Sigmoid colon (tissue), 7 donors: ENCODE measurements around the gene PRIMA1. TPM values are rescaled to one million over a fixed set of nuclear protein-coding genes. Genes with fewer than 3 reads are reported as not detected.
A peak's percentile ranks its signal among the peaks of the same experiment; 100 is the strongest.

Source experiments
- DNase-seq: peaks from one replicate; pipeline ENCODE4 v3.0.0-alpha.2; 2019
- H3K27ac ChIP-seq, 4 donors: fragments of 200-600 bp; sonication (generic); one replicate each; pipeline ENCODE4 v1.5.1; 2016 to 2019; ENCODE audit warnings: mild to moderate bottlenecking in 1 of 4
- H3K27me3 ChIP-seq, 3 donors: fragments of 200-600 bp; sonication (generic); one replicate each; pipeline ENCODE4 v1.5.1; 2019; ENCODE audit warnings: mild to moderate bottlenecking in 1 of 3
- H3K36me3 ChIP-seq, 4 donors: fragments of 200-600 bp; sonication (generic); one replicate each; pipeline ENCODE4 v1.5.1; 2016 to 2019
- H3K4me1 ChIP-seq, 4 donors: fragments of 200-600 bp; sonication (generic); one replicate each; pipeline ENCODE4 v1.5.1; 2017 to 2019
- H3K4me3 ChIP-seq, 4 donors: fragments of 200-600 bp; sonication (generic); one replicate each; pipeline ENCODE4 v1.5.1; 2017 to 2019; ENCODE audit warnings: mild to moderate bottlenecking in 2 of 4, moderate library complexity in 1 of 4
- H3K9me3 ChIP-seq, 4 donors: fragments of 200-600 bp in 3 of 4; sonication (generic) in 3 of 4; one replicate each; pipeline versions ENCODE4 v1.5.1 to v1.6.1; 2013 to 2019
- CTCF ChIP-seq, 4 experiments: fragments of 450-650 bp in 3 of 4; fragments of 200-600 bp in 1 of 4; IDR thresholded peaks; one replicate each; pipeline ENCODE4 v1.5.1; 2016 to 2019; ENCODE audit warnings: antibody characterized with exemption in 4 of 4, mild to moderate bottlenecking in 3 of 4, moderate library complexity in 2 of 4
- EP300 ChIP-seq, 4 donors: sonication (generic); formaldehyde crosslinking; IDR thresholded peaks; one replicate each; pipeline ENCODE4 v1.6.1; 2017; ENCODE audit warnings: antibody characterized with exemption in 4 of 4
- POLR2A ChIP-seq, 2 donors: fragments of 450-650 bp; IDR thresholded peaks; one replicate each; pipeline ENCODE4 v1.6.1; 2016; ENCODE audit warnings: antibody characterized with exemption in 2 of 2, mild to moderate bottlenecking in 2 of 2, moderate library complexity in 2 of 2
- POLR2AphosphoS5 ChIP-seq, 4 donors: sonication (generic); formaldehyde crosslinking; IDR thresholded peaks; one replicate each; pipeline ENCODE4 v1.6.1; 2017; ENCODE audit warnings: antibody characterized with exemption in 4 of 4
- WGBS, 2 donors: extraction: QIAGEN DNeasy Blood & Tissue Kit; methylation state at CpG; one replicate each; pipeline ENCODE4 v1.1.7; 2013; 5-methylcytosine and 5-hydroxymethylcytosine counted together
- intact Hi-C: fragments of 100-400 bp; cut with DNase I; formaldehyde crosslinking; loops from one replicate; pipeline ENCODE4 v1.15.1; 2023
- polyA plus RNA-seq, 3 donors: library from polyadenylated mRNA; stranded (reverse); fragments of 200-250 nt; gene quantifications; one replicate each; pipeline ENCODE4 v1.2.3, GENCODE V29; 2013
- total RNA-seq, 4 donors: library from RNA; depleted of rRNA; stranded (reverse); fragments of >200 nt; gene quantifications; one replicate each; pipeline ENCODE4 v1.1.0, GENCODE V29; 2016
- donor health status: healthy with polysubstance abuse.
- donor health status: Bipolar disorder and iron deficiency.
- donor health status: healthy.

Gene PRIMA1
- total and polyA plus RNA-seq, 7 donors: 0.23 to 21.9 (median 7.6) TPM

GRCh38 chr14:93735206-93735605 is 53.1 kb downstream of the PRIMA1 start:
- Histone ChIP-seq H3K4me1 (peaks cover 0 to 9% (median 0%) of the 10 kb centered on the region in 4 donors), H3K27ac (no peak overlapping the region), H3K36me3 (peaks cover 0 to 13% (median 0%) of the 10 kb centered on the region in 4 donors), H3K4me3 (no peak overlapping the region), H3K27me3 (no peaks in the 10 kb centered on the region), H3K9me3 (no peaks in the 10 kb centered on the region)
- WGBS, 2 donors: 74 to 81% methylated on average over 12 of the region's 12 CpGs
- no peak for TF ChIP-seq CTCF (IDR thresholded peaks at IDR 0.05)
- TF ChIP-seq EP300 (IDR thresholded peaks at IDR 0.05): no peak
- TF ChIP-seq POLR2A (IDR thresholded peaks at IDR 0.05): no peak
- TF ChIP-seq POLR2AphosphoS5 (IDR thresholded peaks at IDR 0.05): no peak
- DNase-seq: no peak
- intact Hi-C loops: no loop called here

GRCh38 chr14:93734086-93734822 is 54.0 kb downstream of the PRIMA1 start:
- DNase-seq: no peak
- H3K27me3 ChIP-seq: no peaks in the 10 kb centered on the region
- H3K27ac ChIP-seq: peak overlapping the region in 1 of 4 donors; percentile 5
- H3K4me1 ChIP-seq: peaks cover 0 to 9% (median 0%) of the 10 kb centered on the region in 4 donors
- no peaks in the 10 kb centered on the region for H3K9me3 ChIP-seq
- no peak overlapping the region for H3K4me3 ChIP-seq
- intact Hi-C loops: no loop called here
- WGBS, 2 donors: 84 to 87% methylated on average over 25 of the region's 25 CpGs
- peaks cover 0 to 17% (median 0%) of the 10 kb centered on the region in 4 donors for H3K36me3 ChIP-seq
- TF ChIP-seq POLR2A (IDR thresholded peaks at IDR 0.05) (no peak), POLR2AphosphoS5 (IDR thresholded peaks at IDR 0.05) (no peak), CTCF (IDR thresholded peaks at IDR 0.05) (no peak), EP300 (IDR thresholded peaks at IDR 0.05) (no peak)

GRCh38 chr14:93733631-93734030 is 54.7 kb downstream of the PRIMA1 start:
- H3K9me3 ChIP-seq: no peaks in the 10 kb centered on the region
- H3K4me3 ChIP-seq: no peak overlapping the region
- WGBS, 2 donors: 71 to 78% methylated on average over 6 of the region's 6 CpGs
- TF ChIP-seq POLR2AphosphoS5 (IDR thresholded peaks at IDR 0.05) (no peak), EP300 (IDR thresholded peaks at IDR 0.05) (no peak), POLR2A (IDR thresholded peaks at IDR 0.05) (no peak), CTCF (IDR thresholded peaks at IDR 0.05) (no peak)
- H3K36me3 ChIP-seq: peaks cover 0 to 22% (median 0%) of the 10 kb centered on the region in 4 donors
- DNase-seq: no peak
- no peaks in the 10 kb centered on the region for H3K27me3 ChIP-seq
- peaks cover 0 to 9% (median 0%) of the 10 kb centered on the region in 4 donors for H3K4me1 ChIP-seq
- intact Hi-C loops: no loop called here
- H3K27ac ChIP-seq: peak overlapping the region in 1 of 4 donors; percentile 5

- DNase-seq: no peak
- Histone ChIP-seq H3K4me3 (no peak overlapping the region), H3K27me3 (no peaks in the 10 kb centered on the region), H3K36me3 (peaks cover 0 to 22% (median 0%) of the 10 kb centered on the region in 4 donors), H3K9me3 (no peaks in the 10 kb centered on the region), H3K4me1 (peaks cover 0 to 9% (median 0%) of the 10 kb centered on the region in 4 donors), H3K27ac (no peak overlapping the region)
- intact Hi-C loops: no loop called here
- TF ChIP-seq CTCF (IDR thresholded peaks at IDR 0.05) (no peak), EP300 (IDR thresholded peaks at IDR 0.05) (no peak)
- WGBS, 2 donors: 66 to 70% methylated on average over 11 of the region's 11 CpGs
Measured at GRCh38 chr14:93733231-93733630, 55.1 kb downstream of the PRIMA1 start.
